Memory B cell (primary cell): Measurements from ENCODE around the gene CHRNA10.
"Not testable (repeated sequence)": the region's sequence is repeated elsewhere in the genome, so short reads cannot be mapped to it uniquely, and the experiment has no call there.

Experiments used
- ATAC-seq: fragments of 150-1000 bp; cut with Tn5 transposase; 2 replicates; pipeline ENCODE4 v1.10.0; 2021; ENCODE audit warnings: low read depth, mild to moderate bottlenecking, moderate library complexity
- DNase-seq, 2 donors: peaks; one replicate each; pipeline ENCODE4 v3.0.0; 2022; ENCODE audit warnings: low spot score in 2 of 2
- H3K27ac Mint-ChIP-seq: one replicate; pipeline ENCODE4 v1.8.0; 2022; ENCODE audit warnings: mild to moderate bottlenecking, moderate library complexity, mixed read lengths
- H3K27me3 Mint-ChIP-seq: one replicate; pipeline ENCODE4 v1.8.0; 2022; ENCODE audit warnings: mixed read lengths
- H3K36me3 Mint-ChIP-seq: one replicate; pipeline ENCODE4 v1.8.0; 2022; ENCODE audit warnings: mild to moderate bottlenecking, mixed read lengths
- H3K4me1 Mint-ChIP-seq: one replicate; pipeline ENCODE4 v1.8.0; 2022; ENCODE audit warnings: mixed read lengths
- H3K4me3 Mint-ChIP-seq: one replicate; pipeline ENCODE4 v1.8.0; 2022; ENCODE audit warnings: mild to moderate bottlenecking, moderate library complexity, mixed read lengths
- H3K9me3 Mint-ChIP-seq: one replicate; pipeline ENCODE4 v1.8.0; 2022; ENCODE audit warnings: mixed read lengths

CHRNA10 gene

GRCh38 chr11:3675971-3676370 is 4.8 kb upstream of the CHRNA10 start:
- Mint-ChIP-seq H3K4me1 (no peaks in the 10 kb centered on the region), H3K27ac (no peak overlapping the region), H3K27me3 (no peaks in the 10 kb centered on the region), H3K9me3 (no peaks in the 10 kb centered on the region), H3K36me3 (peaks cover 43% of the 10 kb centered on the region), H3K4me3 (no peak overlapping the region)
- DNase-seq (no peak), ATAC-seq (no peak)

- Mint-ChIP-seq H3K36me3 (peaks cover 45% of the 10 kb centered on the region), H3K27ac (no peak overlapping the region), H3K27me3 (no peaks in the 10 kb centered on the region), H3K9me3 (no peaks in the 10 kb centered on the region), H3K4me1 (no peaks in the 10 kb centered on the region), H3K4me3 (no peak overlapping the region)
- ATAC-seq, result no peak
- DNase-seq, result no peak
These were observed 3.0 kb upstream of the CHRNA10 start for GRCh38 chr11:3674189-3674588.

GRCh38 chr11:3669742-3670183 is 1.4 kb downstream of the CHRNA10 start:
- no peak overlapping the region for H3K27ac Mint-ChIP-seq
- ATAC-seq, result no peak

GRCh38 chr11:3669128-3669527 is 2.1 kb downstream of the CHRNA10 start:
- Mint-ChIP-seq H3K9me3 (no peaks in the 10 kb centered on the region), H3K4me1 (no peaks in the 10 kb centered on the region), H3K4me3 (no peak overlapping the region), H3K36me3 (peaks cover 42% of the 10 kb centered on the region), H3K27ac (no peak overlapping the region), H3K27me3 (no peaks in the 10 kb centered on the region)
- no peak for DNase-seq
- no peak for ATAC-seq

More at GRCh38 chr11:3669742-3670183, 1.4 kb downstream of the CHRNA10 start:
- H3K9me3 Mint-ChIP-seq, result no peaks in the 10 kb centered on the region
- H3K4me3 Mint-ChIP-seq, result no peak overlapping the region
- H3K36me3 Mint-ChIP-seq, result peaks cover 41% of the 10 kb centered on the region
- H3K27me3 Mint-ChIP-seq, result no peaks in the 10 kb centered on the region
- H3K4me1 Mint-ChIP-seq, result no peaks in the 10 kb centered on the region
- no peak for DNase-seq

GRCh38 chr11:3667149-3668035 is 3.8 kb downstream of the CHRNA10 start:
- no peak overlapping the region for H3K27ac Mint-ChIP-seq
- H3K36me3 Mint-ChIP-seq, result peaks cover 39% of the 10 kb centered on the region
- H3K9me3 Mint-ChIP-seq, result no peaks in the 10 kb centered on the region
- peaks cover 1% of the 10 kb centered on the region for H3K27me3 Mint-ChIP-seq
- no peaks in the 10 kb centered on the region for H3K4me1 Mint-ChIP-seq
- ATAC-seq (no peak), DNase-seq (no peak)
- H3K4me3 Mint-ChIP-seq, result no peak overlapping the region

- H3K4me1 Mint-ChIP-seq, result no peaks in the 10 kb centered on the region
- H3K36me3 Mint-ChIP-seq, result peaks cover 35% of the 10 kb centered on the region
- peaks cover 1% of the 10 kb centered on the region for H3K27me3 Mint-ChIP-seq
- H3K4me3 Mint-ChIP-seq, result no peak overlapping the region
- ATAC-seq (no peak), DNase-seq (no peak)
- H3K27ac Mint-ChIP-seq, result no peak overlapping the region
- no peaks in the 10 kb centered on the region for H3K9me3 Mint-ChIP-seq
These were observed 5.1 kb downstream of the CHRNA10 start for GRCh38 chr11:3666023-3666530.

- ATAC-seq (no peak), DNase-seq (no peak)
- peaks cover 1% of the 10 kb centered on the region for H3K27me3 Mint-ChIP-seq
- no peaks in the 10 kb centered on the region for H3K4me1 Mint-ChIP-seq
- H3K27ac Mint-ChIP-seq, result no peak overlapping the region
- H3K4me3 Mint-ChIP-seq, result no peak overlapping the region
- peaks cover 30% of the 10 kb centered on the region for H3K36me3 Mint-ChIP-seq
- no peaks in the 10 kb centered on the region for H3K9me3 Mint-ChIP-seq
These were observed 5.7 kb downstream of the CHRNA10 start for GRCh38 chr11:3665336-3666022.

GRCh38 chr11:3664032-3664630 is 7.1 kb downstream of the CHRNA10 start:
- no peak overlapping the region for H3K4me3 Mint-ChIP-seq

GRCh38 chr11:3662856-3663255 is 8.3 kb downstream of the CHRNA10 start:
- no peak for ATAC-seq
- Mint-ChIP-seq H3K27me3 (peaks cover 5% of the 10 kb centered on the region), H3K4me3 (no peak overlapping the region), H3K27ac (no peak overlapping the region), H3K36me3 (peaks cover 11% of the 10 kb centered on the region), H3K4me1 (no peaks in the 10 kb centered on the region), H3K9me3 (no peaks in the 10 kb centered on the region)
- no peak for DNase-seq

More at GRCh38 chr11:3664032-3664630, 7.1 kb downstream of the CHRNA10 start:
- ATAC-seq (no peak), DNase-seq (no peak)
- Mint-ChIP-seq H3K27me3 (peaks cover 1% of the 10 kb centered on the region), H3K27ac (no peak overlapping the region), H3K36me3 (peaks cover 19% of the 10 kb centered on the region), H3K4me1 (no peaks in the 10 kb centered on the region), H3K9me3 (no peaks in the 10 kb centered on the region)

GRCh38 chr11:3660960-3661359 is 10.2 kb downstream of the CHRNA10 start:
- H3K36me3 Mint-ChIP-seq, result peaks cover 11% of the 10 kb centered on the region
- no peak overlapping the region for H3K27ac Mint-ChIP-seq
- H3K27me3 Mint-ChIP-seq, result peaks cover 5% of the 10 kb centered on the region
- H3K4me3 Mint-ChIP-seq, result no peak overlapping the region
- ATAC-seq (no peak), DNase-seq (no peak)
- H3K9me3 Mint-ChIP-seq, result no peaks in the 10 kb centered on the region
- H3K4me1 Mint-ChIP-seq, result no peaks in the 10 kb centered on the region

GRCh38 chr11:3659595-3660515 is 11.3 kb downstream of the CHRNA10 start:
- Mint-ChIP-seq H3K36me3 (peaks cover 5% of the 10 kb centered on the region), H3K27me3 (peaks cover 7% of the 10 kb centered on the region), H3K27ac (no peak overlapping the region), H3K4me1 (no peaks in the 10 kb centered on the region), H3K4me3 (no peak overlapping the region), H3K9me3 (no peaks in the 10 kb centered on the region)
- DNase-seq (no peak), ATAC-seq (no peak)

- no peak for ATAC-seq
- H3K9me3 Mint-ChIP-seq, result no peaks in the 10 kb centered on the region
- DNase-seq, result no peak
- no peak overlapping the region for H3K27ac Mint-ChIP-seq
- H3K36me3 Mint-ChIP-seq, result no peaks in the 10 kb centered on the region
- no peak overlapping the region for H3K4me3 Mint-ChIP-seq
- peaks cover 7% of the 10 kb centered on the region for H3K27me3 Mint-ChIP-seq
- H3K4me1 Mint-ChIP-seq, result no peaks in the 10 kb centered on the region
These were observed 12.9 kb downstream of the CHRNA10 start for GRCh38 chr11:3658252-3658651.

GRCh38 chr11:3657331-3657730 is 13.9 kb downstream of the CHRNA10 start:
- not testable (repeated sequence) for ATAC-seq, H3K9me3 Mint-ChIP-seq, H3K27me3 Mint-ChIP-seq, DNase-seq, H3K36me3 Mint-ChIP-seq, H3K4me3 Mint-ChIP-seq, H3K4me1 Mint-ChIP-seq, H3K27ac Mint-ChIP-seq
